ENCODE measurements around the gene PLEKHA4. TPM values are rescaled to one million over a fixed set of nuclear protein-coding genes. Genes with fewer than 3 reads are reported as not detected.
A peak's percentile ranks its signal among the peaks of the same experiment; 100 is the strongest.

PLEKHA4 gene
- total and polyA plus RNA-seq, 7 donors, result 13.8 to 44.7 (median 20.7) TPM

- H3K27me3 ChIP-seq, result no peaks in the 10 kb centered on the region
- DNase-seq, result peak; percentile 92
- H3K36me3 ChIP-seq, result no peaks in the 10 kb centered on the region
- intact Hi-C loops (cut with DNase I), result no loop called here
- no peaks in the 10 kb centered on the region for H3K9me3 ChIP-seq
- TF ChIP-seq POLR2A (IDR thresholded peaks at IDR 0.05) (no peak), POLR2AphosphoS5 (IDR thresholded peaks at IDR 0.05) (peak; percentile 14 to 53 (median 45)), EP300 (IDR thresholded peaks at IDR 0.05) (no peak)
- TF ChIP-seq, protein P1, sequence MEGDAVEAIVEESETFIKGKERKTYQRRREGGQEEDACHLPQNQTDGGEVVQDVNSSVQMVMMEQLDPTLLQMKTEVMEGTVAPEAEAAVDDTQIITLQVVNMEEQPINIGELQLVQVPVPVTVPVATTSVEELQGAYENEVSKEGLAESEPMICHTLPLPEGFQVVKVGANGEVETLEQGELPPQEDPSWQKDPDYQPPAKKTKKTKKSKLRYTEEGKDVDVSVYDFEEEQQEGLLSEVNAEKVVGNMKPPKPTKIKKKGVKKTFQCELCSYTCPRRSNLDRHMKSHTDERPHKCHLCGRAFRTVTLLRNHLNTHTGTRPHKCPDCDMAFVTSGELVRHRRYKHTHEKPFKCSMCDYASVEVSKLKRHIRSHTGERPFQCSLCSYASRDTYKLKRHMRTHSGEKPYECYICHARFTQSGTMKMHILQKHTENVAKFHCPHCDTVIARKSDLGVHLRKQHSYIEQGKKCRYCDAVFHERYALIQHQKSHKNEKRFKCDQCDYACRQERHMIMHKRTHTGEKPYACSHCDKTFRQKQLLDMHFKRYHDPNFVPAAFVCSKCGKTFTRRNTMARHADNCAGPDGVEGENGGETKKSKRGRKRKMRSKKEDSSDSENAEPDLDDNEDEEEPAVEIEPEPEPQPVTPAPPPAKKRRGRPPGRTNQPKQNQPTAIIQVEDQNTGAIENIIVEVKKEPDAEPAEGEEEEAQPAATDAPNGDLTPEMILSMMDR (IDR thresholded peaks at IDR 0.05), result no peak
- H3K4me3 ChIP-seq, result no peak overlapping the region
- WGBS, 2 donors, result 19 to 49% methylated on average over 4 of the region's 4 CpGs
- H3K27ac ChIP-seq, result peak overlapping the region; percentile 41 to 66 (median 54)
- peaks cover 0 to 12% (median 2%) of the 10 kb centered on the region in 4 donors for H3K4me1 ChIP-seq
Measured at GRCh38 chr19:48819366-48819816, 49.0 kb downstream of the PLEKHA4 start.

DNA sequence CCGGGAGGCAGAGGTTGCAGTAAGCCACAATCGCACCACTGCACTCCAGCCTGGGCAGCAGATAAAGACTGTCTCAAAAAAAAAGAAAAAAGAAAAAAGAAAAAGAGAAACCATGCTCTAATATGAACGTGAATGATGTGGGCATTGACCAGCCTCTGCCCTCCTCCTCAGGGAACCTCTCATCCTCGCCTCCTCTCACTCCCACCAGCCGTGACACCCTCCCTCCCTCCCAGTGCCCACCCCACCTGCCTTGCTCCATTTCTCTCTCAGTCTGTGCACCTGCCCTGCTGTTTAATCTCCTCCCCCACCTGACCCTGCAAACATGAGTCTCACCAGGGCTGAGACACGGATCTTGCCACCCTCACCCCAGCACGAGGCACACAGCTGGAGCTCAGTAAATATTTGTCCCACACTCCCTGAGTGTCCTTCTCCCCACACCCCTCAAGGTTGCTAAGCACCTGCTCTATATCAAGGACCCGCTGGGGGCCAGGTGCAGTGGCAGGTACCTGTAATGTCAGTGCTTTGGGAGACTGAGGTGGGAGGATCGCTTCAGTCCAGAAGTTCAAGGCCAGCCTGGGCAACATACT, 50.1 kb downstream of the PLEKHA4 start:
- 21 to 73% methylated on average over 9 of the region's 9 CpGs for WGBS, 2 donors
- intact Hi-C loops (cut with DNase I), result no loop called here
- H3K27me3 ChIP-seq, result no peaks in the 10 kb centered on the region

DNA sequence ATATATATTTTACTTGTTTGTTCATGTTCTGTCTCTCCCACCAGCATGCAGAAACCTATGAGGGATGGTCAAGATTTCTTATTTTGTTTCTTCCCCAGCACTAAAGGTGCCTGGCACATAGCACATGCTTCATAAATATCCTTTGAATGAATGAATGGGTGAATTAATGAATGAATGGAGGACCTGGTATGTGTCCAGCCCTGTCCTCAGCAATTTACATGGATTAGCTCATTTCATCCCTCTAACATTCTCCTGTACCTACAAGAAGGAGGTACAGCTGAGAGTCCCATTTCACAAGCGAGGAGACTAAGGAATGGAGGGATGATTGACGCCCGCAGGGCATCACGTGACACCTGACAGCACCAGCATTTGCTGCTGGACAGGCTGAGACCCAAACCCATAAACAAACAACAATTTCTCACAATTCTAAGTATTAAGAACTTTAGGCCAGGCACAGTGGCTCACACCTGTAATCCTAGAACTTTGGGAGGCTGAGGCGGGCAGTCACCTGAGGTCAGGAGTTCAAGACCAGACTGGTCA, 50.8 kb downstream of the PLEKHA4 start:
- Histone ChIP-seq H3K27me3 (no peaks in the 10 kb centered on the region), H3K36me3 (no peaks in the 10 kb centered on the region), H3K27ac (no peak overlapping the region), H3K9me3 (no peaks in the 10 kb centered on the region), H3K4me1 (peaks cover 0 to 14% (median 3%) of the 10 kb centered on the region in 4 donors), H3K4me3 (no peak overlapping the region)
- intact Hi-C loops (cut with DNase I), result no loop called here
- no peak for DNase-seq
- TF ChIP-seq POLR2A (IDR thresholded peaks at IDR 0.05) (no peak), EP300 (IDR thresholded peaks at IDR 0.05) (no peak), POLR2AphosphoS5 (IDR thresholded peaks at IDR 0.05) (no peak)
- TF ChIP-seq, protein P1 (IDR thresholded peaks at IDR 0.05), result no peak
- 68 to 87% methylated on average over 5 of the region's 5 CpGs for WGBS, 2 donors

More for the DNA sequence above, 50.1 kb downstream of the PLEKHA4 start:
- Histone ChIP-seq H3K9me3 (no peaks in the 10 kb centered on the region), H3K4me1 (peaks cover 0 to 12% (median 2%) of the 10 kb centered on the region in 4 donors), H3K27ac (peak overlapping the region in 2 of 4 donors; percentile 56 to 66), H3K36me3 (no peaks in the 10 kb centered on the region), H3K4me3 (no peak overlapping the region)
- TF ChIP-seq, protein P1 (IDR thresholded peaks at IDR 0.05), result no peak
- TF ChIP-seq EP300 (IDR thresholded peaks at IDR 0.05) (no peak), POLR2A (IDR thresholded peaks at IDR 0.05) (no peak), POLR2AphosphoS5 (IDR thresholded peaks at IDR 0.05) (no peak)
- DNase-seq, result no peak

GRCh38 chr19:48815870-48816501, 52.4 kb downstream of the PLEKHA4 start:
- Histone ChIP-seq H3K9me3 (no peaks in the 10 kb centered on the region), H3K4me1 (peaks cover 0 to 26% (median 15%) of the 10 kb centered on the region in 4 donors), H3K4me3 (no peak overlapping the region), H3K27me3 (no peaks in the 10 kb centered on the region), H3K27ac (peak overlapping the region in 1 of 4 donors; percentile 28), H3K36me3 (no peaks in the 10 kb centered on the region)
- intact Hi-C loops (cut with DNase I), result no loop called here
- TF ChIP-seq, protein P1 (IDR thresholded peaks at IDR 0.05), result no peak
- no peak for TF ChIP-seq POLR2AphosphoS5 (IDR thresholded peaks at IDR 0.05)
- TF ChIP-seq EP300 (IDR thresholded peaks at IDR 0.05), result no peak
- TF ChIP-seq POLR2A (IDR thresholded peaks at IDR 0.05), result no peak
- DNase-seq, result no peak
- 15 to 50% methylated on average over 14 of the region's 14 CpGs for WGBS, 2 donors
